Measurements from ENCODE around the gene MRPL37.
A peak's percentile ranks its signal among the peaks of the same experiment; 100 is the strongest.
"Not testable (repeated sequence)": the region's sequence is repeated elsewhere in the genome, so short reads cannot be mapped to it uniquely, and the experiment has no call there.

Gene MRPL37

GRCh38 chr1:54220004-54220811 is 20.2 kb downstream of the MRPL37 start:
- DNase-seq, result no peak

- no peak for DNase-seq
Measured at GRCh38 chr1:54221113-54221834, 21.3 kb downstream of the MRPL37 start.

- DNase-seq, result no peak
Measured at GRCh38 chr1:54221867-54222484, 22.0 kb downstream of the MRPL37 start.

- no peak for DNase-seq
Measured at GRCh38 chr1:54222711-54223110, 22.7 kb downstream of the MRPL37 start.

GRCh38 chr1:54223441-54224202 is 23.7 kb downstream of the MRPL37 start:
- no peak for DNase-seq

- DNase-seq, result no peak
Measured at GRCh38 chr1:54224233-54224632, 24.3 kb downstream of the MRPL37 start.

- DNase-seq, result no peak
Measured at GRCh38 chr1:54225378-54225777, 25.4 kb downstream of the MRPL37 start.

- no peak for DNase-seq
Measured at GRCh38 chr1:54225986-54226559, 26.1 kb downstream of the MRPL37 start.

GRCh38 chr1:54227091-54227602 is 27.2 kb downstream of the MRPL37 start:
- peak; percentile 71 for DNase-seq

GRCh38 chr1:54227891-54228310 is 27.9 kb downstream of the MRPL37 start:
- no peak for DNase-seq

- DNase-seq, result no peak
Measured at GRCh38 chr1:54228638-54229079, 28.7 kb downstream of the MRPL37 start.

- peak; percentile 39 for DNase-seq
Measured at GRCh38 chr1:54229281-54229891, 29.4 kb downstream of the MRPL37 start.

- no peak for DNase-seq
Measured at GRCh38 chr1:54230507-54231339, 30.8 kb downstream of the MRPL37 start.

- not testable (repeated sequence) for DNase-seq
Measured at GRCh38 chr1:54233196-54233595, 33.2 kb downstream of the MRPL37 start.

GRCh38 chr1:54234284-54234683 is 34.3 kb downstream of the MRPL37 start:
- DNase-seq, result no peak

- DNase-seq, result no peak
Measured at GRCh38 chr1:54237586-54237985, 37.6 kb downstream of the MRPL37 start.

- DNase-seq, result no peak
Measured at GRCh38 chr1:54238353-54239034, 38.5 kb downstream of the MRPL37 start.

- DNase-seq, result no peak
Measured at GRCh38 chr1:54239035-54239383, 39.0 kb downstream of the MRPL37 start.

GRCh38 chr1:54239631-54240031 is 39.7 kb downstream of the MRPL37 start:
- DNase-seq, result no peak

- DNase-seq, result no peak
Measured at GRCh38 chr1:54240741-54241335, 40.9 kb downstream of the MRPL37 start.

Data from NCI-H446 treated with DMSO at 0.1 percent for 48 hours (cell line).